Activated CD4-positive, alpha-beta T cell treated with anti-CD3 and anti-CD28 coated beads, Interleukin-2, amount 50 U/mL, for 1 hour (primary cell): ENCODE measurements around the gene GALNT9.
"Not testable (repeated sequence)": the region's sequence is repeated elsewhere in the genome, so short reads cannot be mapped to it uniquely, and the experiment has no call there.

Source experiments
- DNase-seq: peaks from one replicate; pipeline ENCODE4 v3.0.0-alpha.2; 2020

The GALNT9 gene

DNA sequence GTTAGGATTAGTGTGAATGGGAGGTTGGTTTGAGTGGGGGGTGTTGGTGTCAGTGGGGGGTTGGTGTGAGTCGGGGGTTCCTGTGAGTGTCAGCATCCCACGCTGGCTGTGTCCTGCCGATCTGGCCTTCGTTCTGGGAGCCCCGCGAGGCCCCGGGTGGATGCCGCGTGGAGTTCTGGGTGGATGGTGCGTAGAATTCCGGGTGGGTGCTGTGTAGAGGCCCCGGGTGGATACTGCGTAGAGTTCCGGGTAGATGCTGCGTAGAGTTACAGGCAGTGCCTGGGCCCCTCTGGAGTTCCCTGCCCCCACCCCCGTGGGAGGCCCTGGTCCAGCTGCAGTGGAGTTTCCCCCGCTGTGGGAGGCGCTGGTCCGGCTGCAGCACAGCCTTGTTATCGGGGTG lies 176.4 kb downstream of the GALNT9 start:
- no peak for DNase-seq

DNA sequence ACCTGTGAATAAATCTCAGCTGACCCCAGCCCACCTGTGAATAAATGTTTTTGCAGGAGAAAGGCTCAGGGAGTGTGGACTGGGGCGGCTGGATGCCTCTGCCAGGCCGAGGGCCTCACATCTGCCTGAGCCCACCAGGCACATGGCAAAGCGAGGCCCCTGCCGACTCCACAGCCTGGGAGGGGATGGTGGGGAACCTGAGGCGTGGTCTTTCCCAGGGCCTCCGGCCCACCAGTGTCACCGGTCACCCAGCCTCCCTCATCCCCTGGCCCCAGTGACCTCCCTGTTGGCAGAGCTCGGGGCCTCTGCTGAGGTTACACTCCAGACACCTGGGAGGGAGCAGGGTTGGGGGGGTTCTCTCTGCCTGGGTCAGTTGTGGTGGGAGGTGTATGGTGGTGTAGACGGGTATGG lies 177.0 kb downstream of the GALNT9 start:
- DNase-seq = no peak

DNA sequence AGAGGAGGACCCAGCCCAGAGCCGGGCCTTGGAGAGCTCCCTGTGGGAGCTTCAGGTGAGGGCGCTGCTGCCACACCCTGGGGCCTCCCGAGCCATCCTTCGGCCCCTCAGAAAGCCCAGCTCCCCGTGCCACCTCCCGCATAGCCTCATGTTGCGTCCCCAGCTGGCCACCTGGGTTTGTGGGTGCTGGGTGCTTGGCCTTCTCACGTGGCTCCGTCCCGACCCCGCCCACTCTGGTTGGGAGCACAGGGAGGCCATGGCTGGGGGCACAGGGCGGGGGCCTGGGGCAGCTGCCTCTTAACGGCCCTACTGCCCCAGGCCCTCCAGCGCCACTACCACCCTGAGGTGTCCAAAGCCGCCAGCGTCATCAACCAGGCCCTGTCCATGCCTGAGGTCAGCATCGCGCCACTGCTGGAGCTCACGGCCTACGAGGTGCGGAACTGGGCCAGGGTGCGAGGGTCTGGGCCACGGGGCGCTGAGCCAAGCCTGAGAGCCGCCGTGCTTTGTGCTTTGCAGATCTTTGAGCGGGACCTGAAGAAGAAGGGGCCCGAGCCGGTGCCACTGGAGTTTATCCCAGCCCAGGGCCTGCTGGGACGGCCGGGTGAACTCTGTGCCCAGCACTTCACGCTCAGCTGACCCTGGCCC lies 177.5 kb downstream of the GALNT9 start:
- DNase-seq = no peak

DNA sequence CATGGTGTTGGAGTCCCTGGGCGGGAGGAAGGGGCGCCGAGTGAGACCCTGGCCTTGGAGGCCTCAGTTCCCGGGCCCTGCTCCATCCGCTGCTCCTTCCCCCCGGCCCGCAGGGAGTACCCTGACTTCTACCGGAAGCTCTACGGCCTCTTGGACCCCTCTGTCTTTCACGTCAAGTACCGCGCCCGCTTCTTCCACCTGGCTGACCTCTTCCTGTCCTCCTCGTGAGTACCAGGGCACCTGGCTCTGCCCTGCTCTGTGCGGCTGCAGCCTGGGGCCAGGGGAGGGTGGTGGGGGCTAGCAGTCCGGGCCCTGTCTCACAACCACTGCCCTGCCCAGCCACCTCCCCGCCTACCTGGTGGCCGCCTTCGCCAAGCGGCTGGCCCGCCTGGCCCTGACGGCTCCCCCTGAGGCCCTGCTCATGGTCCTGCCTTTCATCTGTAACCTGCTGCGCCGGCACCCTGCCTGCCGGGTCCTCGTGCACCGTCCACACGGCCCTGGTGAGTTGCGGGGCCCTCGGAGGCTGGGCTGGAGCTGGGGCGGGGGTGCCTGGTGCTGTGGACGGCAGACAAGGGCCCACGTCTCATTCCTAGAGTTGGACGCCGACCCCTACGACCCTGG lies 178.1 kb downstream of the GALNT9 start:
- DNase-seq = no peak

DNA sequence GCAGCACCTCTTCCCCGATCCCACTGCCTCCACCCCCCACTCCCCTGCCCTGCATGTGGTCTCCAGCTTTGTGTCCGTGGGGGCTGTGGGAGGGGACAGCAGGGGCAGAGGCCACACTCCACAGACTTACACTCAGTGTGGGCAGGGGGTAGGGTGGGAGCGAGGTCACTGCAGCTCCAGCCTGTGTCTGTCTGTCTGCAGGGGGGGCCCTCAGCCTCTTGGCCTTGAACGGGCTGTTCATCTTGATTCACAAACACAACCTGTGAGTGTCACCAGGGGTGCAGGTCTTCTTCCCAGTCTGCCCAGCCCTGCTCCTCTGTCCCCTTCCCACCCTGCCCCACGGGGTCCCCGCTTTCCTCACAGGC lies 178.6 kb downstream of the GALNT9 start:
- no peak for DNase-seq

DNA sequence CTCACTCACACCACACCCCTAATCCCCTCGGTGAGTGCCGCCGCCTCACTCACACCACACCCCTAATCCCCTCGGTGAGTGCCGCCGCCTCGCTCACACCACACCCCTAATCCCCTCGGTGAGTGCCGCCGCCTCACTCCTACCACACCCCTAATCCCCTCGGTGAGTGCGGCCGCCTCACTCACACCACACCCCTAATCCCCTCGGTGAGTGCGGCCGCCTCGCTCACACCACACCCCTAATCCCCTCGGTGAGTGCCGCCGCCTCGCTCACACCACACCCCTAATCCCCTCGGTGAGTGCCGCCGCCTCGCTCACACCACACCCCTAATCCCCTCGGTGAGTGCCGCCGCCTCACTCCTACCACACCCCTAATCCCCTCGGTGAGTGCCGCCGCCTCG lies 179.9 kb downstream of the GALNT9 start:
- DNase-seq = not testable (repeated sequence)

DNA sequence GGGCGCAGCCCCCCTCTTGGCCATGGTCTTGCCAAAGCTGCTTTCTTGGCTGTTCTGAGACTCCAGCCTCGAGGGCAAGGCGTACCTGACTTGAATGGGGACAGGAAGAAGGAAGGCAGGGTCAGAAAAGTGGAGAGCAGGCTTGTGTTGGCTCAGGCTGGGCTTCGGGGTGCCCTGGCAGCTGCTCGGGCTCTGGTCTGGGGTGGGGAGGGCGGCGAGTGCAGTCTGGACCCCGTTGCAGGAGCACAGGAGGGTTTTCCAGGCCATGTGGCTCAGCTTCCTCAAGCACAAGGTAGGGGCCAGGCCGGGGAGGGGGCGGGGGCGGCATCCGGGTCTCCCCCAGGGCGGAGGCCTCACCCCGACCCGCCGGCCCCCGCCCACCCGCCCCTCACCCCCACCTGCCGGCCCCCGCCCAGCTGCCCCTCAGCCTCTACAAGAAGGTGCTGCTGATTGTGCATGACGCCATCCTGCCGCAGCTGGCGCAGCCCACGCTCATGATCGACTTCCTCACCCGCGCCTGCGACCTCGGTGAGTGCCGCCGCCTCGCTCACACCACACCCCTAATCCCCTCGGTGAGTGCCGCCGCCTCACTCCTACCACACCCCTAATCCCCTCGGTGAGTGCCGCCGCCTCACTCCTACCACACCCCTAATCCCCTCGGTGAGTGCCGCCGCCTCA lies 180.9 kb downstream of the GALNT9 start:
- no peak for DNase-seq

DNA sequence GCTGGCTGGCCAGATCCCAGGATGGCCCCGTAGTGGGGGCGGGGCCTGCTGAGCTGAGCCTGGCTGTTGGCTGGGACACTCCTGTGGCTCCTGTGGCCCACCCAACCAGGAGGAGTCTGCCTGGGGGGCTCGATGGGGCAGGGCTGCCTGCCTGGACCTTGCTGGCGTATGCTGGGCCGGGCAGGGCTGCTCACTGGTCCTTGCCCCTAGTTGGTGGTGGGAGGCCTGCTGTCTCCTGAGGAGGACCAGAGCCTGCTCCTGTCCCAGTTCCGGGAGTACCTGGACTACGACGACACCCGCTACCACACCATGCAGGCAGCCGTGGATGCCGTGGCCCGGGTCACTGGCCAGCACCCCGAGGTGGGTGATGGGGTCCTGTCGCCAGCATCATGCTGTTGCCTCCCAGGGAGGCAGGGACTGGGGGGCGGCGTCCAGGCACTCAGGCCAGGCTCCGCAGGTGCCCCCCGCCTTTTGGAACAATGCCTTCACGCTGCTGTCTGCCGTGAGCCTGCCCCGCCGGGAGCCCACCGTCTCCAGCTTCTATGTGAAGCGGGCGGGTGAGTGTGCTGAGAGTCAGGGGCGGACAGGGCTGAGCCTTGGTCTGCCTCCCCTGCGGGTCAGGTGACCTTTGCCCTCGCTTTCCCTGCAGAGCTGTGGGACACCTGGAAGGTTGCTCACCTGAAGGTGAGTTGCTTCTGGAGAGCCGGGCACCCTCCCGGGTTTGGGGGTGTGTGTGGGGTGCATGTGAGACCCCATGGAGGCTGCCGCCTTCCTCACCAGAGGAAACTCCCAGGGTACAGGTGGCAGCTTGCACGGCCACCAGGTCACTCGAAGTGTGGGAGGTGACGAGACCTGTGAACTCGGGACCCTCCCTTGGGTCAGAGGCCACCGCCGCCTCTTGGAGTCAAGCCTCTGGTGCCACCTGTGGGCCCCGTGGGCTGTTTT lies 181.7 kb downstream of the GALNT9 start:
- no peak for DNase-seq

DNA sequence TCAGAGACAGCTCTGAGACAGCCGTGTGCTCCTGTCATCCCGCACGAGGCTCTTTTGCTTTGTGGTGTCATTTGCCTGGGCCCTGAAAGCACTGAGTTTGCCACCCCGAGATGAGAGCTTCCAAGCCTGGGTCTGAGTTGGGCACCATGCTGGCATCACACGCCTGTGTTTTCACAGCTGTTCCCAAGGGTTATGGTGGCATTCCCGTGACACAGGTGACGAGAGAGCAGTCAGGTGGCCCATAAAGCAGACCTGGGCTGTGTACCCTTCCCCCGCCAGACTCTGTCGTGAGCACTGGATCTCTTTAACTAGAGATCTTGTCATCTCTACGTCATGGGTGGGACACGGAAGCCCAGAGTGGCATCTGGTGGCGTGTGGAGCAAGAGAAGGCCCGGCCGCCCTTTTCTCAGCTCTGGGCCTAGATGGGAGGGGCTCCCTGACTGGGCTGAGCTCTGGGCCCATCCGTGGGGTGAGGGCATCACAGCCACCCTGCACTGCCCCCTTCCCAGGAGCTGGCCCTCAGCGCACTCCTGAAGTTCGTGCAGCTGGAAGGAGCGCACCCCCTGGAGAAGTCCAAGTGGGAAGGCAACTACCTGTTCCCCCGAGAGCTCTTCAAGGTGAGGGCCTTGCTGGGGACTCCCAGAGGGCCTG lies 182.5 kb downstream of the GALNT9 start:
- DNase-seq = no peak
